SK-N-DZ (cell line): ENCODE results near the gene SEMA3C. TPM values are rescaled to one million over a fixed set of nuclear protein-coding genes. Genes with fewer than 3 reads are reported as not detected.

ENCODE experiments used
- DNase-seq: peaks from one replicate; pipeline ENCODE4 v3.0.0-alpha.2; 2015; ENCODE audit warnings: low spot score
- polyA plus RNA-seq, 2 experiments: library from polyadenylated mRNA; depleted of rRNA; stranded (reverse); fragments of >200 nt; gene quantifications; 2 replicates each; pipeline ENCODE4 v1.2.3, GENCODE V29; 2014

SEMA3C gene
- 0.05 TPM in 1 of 2 replicates, not detected in the other for polyA plus RNA-seq (2014; cell fraction: cytosol; rRNA removed)
- polyA plus RNA-seq (2014; cell fraction: nucleus; rRNA removed) = 0.13 TPM in 1 of 2 replicates, not detected in the other

GRCh38 chr7:80918909-80919721 lies at the start of gene SEMA3C:
SEMA3C (minus strand) TSS chr7:80919051; CDS start chr7:80916781, 2,270 bp downstream.
- DNase-seq = peak; percentile 85

GRCh38 chr7:80968606-80969005 lies 49.8 kb upstream of the SEMA3C start:
- no peak for DNase-seq

- no peak for DNase-seq
Observed at GRCh38 chr7:80967917-80968297, 49.1 kb upstream of the SEMA3C start.

- DNase-seq = no peak
Observed at GRCh38 chr7:80967071-80967916, 48.4 kb upstream of the SEMA3C start.

DNA sequence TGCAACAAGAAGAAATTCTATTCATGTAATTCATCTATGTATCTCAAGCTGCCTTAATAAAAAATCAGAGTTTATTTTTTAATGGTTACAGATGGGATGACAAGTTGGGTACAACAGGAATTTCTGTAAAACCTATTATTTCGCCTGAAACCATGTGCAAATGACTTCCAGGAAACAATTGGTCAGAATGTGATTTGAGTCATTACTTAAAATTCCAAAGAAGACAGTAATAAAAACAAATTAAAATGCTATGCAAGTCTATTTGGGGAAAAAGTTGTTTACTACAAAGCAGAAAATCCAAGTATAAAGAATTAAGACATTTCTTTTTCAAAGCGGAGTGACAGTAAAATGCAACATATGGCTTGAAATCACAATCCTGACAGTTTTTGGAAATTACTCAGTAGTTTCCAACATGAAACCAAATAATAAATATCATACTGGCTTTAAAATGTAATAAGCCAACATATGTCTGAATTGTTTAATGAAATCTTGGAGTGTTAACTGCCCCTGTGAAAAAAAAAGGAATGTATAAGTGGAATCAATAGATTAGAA lies 41.5 kb upstream of the SEMA3C start:
- no peak for DNase-seq

GRCh38 chr7:80957226-80957777 lies 38.5 kb upstream of the SEMA3C start:
- DNase-seq = no peak

DNA sequence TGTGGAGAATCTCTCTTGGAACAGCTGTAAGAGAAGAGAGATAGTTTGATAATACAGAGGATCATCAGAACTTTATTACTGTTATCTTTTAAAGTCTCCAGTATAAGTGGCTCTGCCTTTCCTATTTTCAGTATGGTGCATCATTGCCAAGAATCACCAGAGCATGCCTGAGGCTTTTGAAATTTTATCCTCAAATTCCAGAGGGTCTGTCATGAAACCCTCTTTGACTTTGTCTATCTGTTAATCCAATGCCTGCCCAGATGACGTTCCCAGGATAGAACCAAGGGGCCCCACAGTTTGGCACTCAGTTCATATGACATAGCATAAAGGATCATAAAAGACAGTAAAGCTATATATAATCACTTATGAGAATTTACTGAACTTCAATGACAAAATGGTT lies 35.3 kb upstream of the SEMA3C start:
- no peak for DNase-seq

DNA sequence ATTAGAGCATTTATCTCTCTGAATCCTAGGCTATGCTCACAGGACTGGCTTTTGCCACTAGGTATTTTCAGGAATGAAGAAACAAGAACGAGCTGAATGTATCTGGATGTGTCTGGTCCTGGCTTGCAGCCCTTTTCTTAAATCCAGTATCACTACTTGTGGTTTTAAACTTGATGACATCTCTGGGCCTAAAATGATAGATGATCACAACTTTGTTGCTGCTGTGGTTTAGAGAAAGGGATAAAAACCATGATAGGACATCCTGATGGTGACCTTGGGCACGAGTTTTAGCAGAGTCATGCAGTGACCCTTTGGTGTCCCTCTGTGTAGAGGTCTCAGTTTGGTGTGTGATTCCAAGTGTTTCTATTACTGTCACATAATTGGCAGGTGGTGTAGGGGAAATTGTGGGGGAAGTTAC lies 31.7 kb upstream of the SEMA3C start:
- DNase-seq = no peak

GRCh38 chr7:80949449-80949848 lies 30.6 kb upstream of the SEMA3C start:
- DNase-seq = no peak

DNA sequence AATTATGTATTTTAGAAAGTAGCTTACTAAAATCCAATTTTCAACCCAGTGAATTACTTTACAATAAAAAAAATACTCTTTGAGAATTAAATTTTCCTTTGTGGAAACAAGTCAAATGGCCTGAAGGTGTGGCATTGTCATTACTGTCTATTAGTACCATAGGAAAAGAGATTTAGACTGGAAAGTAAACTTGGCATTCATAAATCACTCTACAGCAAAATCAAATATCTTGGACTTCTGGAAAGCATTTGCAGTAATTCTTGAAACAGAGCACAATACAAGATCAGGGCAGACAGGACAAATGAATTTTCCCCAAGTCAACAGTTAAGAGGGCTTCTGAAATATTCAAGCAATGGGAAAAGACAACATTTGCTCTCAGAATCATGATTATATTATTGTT lies 28.0 kb upstream of the SEMA3C start:
- DNase-seq = peak; percentile 25

GRCh38 chr7:80945976-80946375 lies 27.1 kb upstream of the SEMA3C start:
- no peak for DNase-seq

DNA sequence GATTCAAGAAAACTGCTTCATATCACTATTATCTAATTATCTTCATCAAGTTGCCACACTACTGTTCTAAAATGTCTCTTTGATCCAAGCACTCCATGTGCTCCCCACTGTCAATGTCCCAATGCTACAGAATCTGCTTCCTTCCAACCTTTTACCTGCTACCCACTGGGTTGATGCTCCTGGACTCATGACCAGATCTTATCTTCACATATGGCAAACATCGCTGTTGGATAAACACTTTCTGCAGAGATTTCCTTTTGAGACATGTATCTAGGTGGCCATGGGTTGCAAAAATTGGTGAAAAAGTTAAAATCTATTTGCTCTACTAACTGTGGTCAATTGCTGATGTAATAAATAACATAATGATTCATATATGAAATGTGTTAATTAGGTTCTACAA lies 24.5 kb upstream of the SEMA3C start:
- peak; percentile 19 for DNase-seq

GRCh38 chr7:80942261-80943041 lies 23.6 kb upstream of the SEMA3C start:
- DNase-seq = peak; percentile 46

- DNase-seq = no peak
Observed at GRCh38 chr7:80941208-80941758, 22.4 kb upstream of the SEMA3C start.

- no peak for DNase-seq
Observed at GRCh38 chr7:80940539-80941207, 21.8 kb upstream of the SEMA3C start.

DNA sequence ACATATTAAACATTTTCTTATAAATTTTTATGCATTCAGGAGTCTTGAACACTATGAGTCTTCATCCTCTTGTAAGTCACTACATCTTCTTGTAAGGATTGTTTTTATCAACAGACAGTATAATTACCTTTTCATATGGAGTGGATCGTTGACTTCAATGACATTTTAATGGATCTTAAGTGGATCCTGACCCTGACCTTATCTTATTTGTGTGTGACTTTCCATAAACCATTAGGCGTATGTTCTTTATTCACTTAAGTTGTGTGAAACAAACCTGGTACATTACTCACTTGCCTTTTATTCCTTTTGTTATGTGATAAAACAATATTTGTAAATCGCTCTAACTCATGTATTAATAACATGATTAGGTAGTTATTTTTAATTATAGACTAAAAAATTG lies 18.5 kb upstream of the SEMA3C start:
- peak; percentile 85 for DNase-seq

DNA sequence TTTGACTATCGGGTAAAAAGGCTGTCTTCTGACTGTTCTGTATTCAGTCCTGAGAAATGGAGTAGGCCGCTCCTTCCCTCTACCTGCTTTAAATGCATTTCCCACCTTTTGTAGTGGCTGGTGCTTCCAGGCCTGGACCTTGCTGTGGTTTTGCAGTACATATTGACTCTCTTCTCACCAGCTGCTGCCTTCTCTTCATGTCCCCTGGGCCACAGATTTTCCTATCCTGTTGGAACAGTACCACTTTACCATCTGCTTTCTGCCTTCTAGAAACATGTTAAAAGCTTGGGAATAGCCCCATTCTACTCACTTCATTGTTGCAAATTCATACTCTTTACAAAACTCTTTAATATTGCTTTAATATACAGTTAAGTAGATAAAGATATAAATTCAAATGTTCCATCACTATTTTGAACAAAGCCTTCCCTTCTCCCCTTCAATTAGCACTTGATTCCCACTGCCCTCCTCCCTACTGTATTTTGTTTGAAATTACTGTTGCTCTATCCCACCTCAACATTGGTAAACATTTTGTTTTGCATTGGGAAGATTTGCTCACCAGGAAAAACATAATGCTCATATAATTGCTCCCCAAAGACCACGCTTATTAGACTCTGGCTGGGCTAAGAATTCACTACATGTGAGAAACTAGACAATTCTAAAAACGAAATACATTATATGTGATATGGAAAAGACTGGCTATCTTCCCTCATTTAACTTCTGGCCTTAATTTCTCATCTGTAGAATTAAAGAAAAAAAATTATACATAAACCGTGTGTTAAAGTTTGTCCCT lies 17.3 kb upstream of the SEMA3C start:
- no peak for DNase-seq

DNA sequence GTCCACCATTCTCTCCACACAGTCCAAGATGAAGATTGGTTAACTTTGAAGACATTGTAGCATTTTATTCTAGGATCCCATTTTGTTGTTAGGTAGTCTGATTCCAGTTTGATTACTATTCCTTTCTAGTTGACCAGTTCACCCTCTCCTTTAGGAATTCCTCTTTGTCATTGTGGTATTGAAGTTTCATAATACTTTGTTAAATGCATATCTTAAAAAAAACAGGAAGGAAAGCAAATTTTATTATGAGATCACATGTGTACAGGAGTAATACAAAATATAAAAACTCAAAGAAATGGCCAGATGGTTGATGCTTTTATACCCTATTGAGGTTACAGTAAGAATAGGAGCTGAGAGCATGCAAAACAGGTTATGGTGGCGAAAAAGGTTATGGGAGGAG lies 15.5 kb upstream of the SEMA3C start:
- no peak for DNase-seq

DNA sequence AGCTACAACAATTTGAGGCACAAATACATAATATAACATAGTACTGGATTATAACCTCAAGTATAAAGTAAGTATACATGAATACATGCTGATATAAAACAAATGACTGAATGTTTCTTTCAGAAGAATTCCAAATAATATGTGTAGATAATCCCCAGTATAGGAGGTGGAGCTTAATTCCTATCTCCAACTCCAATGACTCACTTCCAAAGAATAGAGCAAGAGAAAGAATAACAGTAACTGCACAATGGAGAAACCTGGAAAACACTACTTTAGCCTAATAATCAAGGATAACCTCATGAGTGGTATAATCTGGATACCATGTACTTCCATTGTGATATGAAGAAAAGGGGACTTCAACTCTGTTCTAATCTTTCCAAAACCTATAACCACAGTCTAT lies 13.7 kb upstream of the SEMA3C start:
- no peak for DNase-seq
